CD4-positive, alpha-beta T cell treated with Interleukin-6 at 100 ng/mL for 8 hours (primary cell): ENCODE results near the gene PEMT.
"Not testable (repeated sequence)": the region's sequence is repeated elsewhere in the genome, so short reads cannot be mapped to it uniquely, and the experiment has no call there.

Experiments
- DNase-seq: peaks from one replicate; pipeline ENCODE4 v3.0.0-alpha.2; 2020; ENCODE audit warnings: mixed read lengths, low spot score

The PEMT gene

DNA sequence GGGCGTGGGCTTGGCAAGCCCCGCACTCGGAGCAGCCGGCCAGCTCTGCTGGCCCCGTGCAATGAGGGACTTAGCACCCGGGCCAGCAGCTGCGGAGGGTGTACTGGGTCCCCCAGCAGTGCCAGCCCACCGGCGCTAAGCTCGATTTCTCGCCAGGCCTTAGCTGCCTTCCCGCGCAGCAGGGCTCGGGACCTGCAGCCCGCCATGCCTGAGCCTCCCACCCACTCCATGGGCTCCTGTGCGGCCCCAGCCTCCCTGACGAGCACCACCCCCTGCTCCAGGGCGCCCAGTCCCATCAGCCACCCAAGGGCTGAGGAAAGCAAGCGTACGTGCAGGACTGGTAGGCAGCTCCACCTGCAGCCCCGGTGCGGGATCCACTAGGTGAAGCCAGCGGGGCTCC is 105.1 kb downstream of the PEMT start:
- DNase-seq, result not testable (repeated sequence)

DNA sequence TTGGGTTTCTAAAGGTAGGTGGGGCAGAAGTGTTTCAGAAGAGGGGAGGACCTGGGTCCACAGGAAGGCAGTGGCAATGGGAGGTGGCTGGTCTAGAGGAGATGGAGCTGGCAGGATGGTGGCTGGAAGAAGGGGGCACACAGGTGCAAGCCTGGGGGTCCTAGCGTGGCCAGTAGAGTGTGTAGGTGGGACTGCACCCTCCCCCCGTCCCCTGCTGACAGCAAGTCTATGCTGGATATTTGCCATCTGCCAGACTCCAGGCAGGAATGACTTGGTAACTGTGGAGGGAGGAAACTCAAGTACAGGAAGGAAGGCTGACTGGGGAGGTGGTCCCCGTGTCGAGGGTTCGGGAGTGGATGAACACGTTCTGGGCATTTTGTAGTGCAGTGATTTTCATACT is 106.1 kb downstream of the PEMT start:
- DNase-seq, result no peak

DNA sequence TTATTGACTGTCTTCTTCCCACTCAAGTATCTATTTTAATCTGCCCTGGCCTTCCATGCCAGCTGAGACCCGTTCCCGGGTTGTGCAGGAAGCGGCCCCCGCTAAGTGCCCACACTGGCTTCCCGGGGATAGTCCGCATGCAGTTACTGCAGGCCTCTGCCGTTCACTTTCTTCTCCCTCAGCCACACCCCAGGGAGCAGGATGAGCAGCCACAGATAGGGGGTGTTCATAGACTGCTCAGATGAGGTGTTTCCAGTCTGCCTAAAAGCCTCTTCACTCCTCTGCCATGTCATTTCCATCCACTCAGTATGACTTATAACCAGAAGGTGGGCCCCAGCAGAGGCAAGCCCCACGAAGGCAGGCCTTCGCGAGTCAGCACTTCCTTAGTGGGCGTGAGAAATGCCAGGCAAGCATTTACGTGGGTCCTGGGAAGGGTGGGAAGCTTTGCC is 107.0 kb downstream of the PEMT start:
- no peak for DNase-seq

DNA sequence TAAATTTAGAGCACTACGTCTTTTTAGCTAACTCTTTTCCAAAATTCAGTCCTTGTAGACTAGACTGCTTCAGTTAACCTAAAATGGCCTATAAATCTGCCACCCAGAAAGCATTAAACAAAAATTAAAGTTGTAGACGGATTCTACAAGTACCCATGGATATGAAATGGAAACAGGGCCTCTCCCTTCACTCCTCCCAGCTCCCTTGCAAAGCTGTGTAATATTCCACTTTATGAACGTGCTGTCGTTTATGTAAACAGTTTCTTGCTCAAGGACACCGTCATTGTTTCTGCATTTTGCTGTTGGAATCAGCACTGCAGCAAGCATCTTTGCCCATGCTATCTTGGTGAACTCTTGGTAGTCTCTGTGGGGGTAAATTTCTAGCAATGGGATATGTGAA is 109.6 kb downstream of the PEMT start:
- no peak for DNase-seq

DNA sequence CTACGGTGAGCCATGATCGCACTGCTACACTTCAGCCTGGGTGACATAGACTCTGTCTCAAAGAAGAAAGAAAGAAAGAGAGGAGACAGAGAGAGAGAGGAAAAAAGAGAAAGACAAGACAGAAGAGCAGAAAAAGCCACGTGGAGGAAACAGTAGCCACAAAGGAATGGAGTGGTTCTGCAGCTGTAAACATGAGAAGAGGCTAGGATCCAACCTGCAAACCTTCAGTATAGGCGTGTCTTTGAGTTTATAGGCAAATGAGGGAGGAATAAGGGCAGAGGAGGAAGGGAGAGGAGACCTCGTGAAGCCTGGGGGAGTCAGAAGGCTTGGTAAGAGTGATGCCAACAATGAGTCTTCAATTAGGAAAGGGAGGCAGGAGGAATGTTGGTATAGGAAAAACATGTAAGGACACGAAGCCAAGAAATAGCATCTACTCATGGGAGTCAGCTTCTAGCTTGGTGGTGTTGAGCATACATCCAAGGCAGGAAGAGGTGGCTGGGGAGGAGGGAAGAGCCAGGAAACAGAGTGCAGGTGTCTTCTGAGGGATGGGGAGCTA is 110.8 kb downstream of the PEMT start:
- no peak for DNase-seq

DNA sequence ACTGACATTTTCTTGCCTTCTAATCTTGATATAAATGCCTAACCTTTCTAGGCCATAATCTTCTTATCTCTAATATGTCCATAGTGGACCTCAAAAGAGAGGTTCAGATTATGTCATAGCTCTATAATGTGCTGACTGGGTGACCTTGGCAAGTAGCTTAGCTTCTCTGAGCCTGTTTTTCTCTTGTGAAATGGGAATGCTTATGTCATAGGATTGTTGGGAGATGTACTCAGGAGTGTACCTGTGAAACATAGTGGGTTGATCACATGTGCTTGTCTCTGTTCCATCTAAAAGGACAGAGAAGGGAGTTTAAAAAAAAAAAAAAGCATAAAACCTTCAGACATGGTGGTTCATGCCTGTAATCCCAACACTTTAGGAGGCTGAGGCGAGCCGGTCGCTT is 112.3 kb downstream of the PEMT start:
- no peak for DNase-seq

DNA sequence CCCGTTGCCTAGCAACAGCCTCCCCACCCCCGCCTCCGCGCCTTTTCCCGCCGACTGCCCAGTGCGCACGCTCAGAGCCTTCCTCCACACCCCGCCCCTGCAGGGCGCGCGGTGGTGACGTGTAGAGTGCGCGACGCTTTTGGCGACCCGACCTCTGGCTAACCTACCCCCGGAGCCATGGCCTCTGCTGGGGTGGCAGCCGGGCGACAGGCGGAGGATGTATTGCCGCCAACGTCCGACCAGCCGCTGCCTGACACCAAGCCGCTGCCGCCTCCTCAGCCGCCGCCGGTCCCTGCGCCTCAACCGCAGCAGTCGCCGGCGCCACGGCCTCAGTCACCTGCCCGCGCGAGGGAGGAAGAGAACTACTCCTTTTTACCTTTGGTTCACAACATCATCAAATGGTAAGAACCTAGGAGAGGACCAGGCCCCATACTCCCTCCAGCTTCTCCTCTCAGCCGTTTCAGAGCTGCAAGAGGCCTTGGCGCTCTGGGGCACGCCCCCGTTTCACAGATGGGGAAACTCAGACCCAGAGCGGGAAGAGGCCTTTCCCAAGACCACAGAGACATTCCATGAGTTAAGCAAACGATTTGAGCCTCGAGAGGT is 114.5 kb downstream of the PEMT start, which contains the start of gene MED9:
TSS of gene MED9 (plus strand) at position 136 of the 603 bp plus-strand sequence. CDS start at position 178, 42 bp downstream.
- DNase-seq, result peak; percentile 90

DNA sequence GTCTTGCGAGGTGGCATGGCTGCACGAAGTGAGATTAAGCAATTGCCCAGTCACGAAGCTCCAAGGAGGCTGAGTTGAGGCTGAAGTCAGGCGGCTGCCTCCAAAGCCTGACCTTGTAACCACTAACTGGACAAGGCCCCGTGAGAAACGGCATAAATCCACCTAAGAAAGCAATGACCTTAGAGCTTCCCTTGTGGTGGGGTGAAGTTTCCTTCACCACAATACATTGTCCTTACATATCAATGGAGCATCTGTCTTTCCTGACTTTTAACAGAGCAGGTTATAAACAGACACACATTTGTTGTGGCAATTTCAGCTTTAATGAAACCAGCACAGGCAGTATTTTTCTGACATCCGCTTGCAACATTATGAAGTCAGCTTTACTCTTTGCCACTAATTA is 117.2 kb downstream of the PEMT start:
- DNase-seq, result no peak

DNA sequence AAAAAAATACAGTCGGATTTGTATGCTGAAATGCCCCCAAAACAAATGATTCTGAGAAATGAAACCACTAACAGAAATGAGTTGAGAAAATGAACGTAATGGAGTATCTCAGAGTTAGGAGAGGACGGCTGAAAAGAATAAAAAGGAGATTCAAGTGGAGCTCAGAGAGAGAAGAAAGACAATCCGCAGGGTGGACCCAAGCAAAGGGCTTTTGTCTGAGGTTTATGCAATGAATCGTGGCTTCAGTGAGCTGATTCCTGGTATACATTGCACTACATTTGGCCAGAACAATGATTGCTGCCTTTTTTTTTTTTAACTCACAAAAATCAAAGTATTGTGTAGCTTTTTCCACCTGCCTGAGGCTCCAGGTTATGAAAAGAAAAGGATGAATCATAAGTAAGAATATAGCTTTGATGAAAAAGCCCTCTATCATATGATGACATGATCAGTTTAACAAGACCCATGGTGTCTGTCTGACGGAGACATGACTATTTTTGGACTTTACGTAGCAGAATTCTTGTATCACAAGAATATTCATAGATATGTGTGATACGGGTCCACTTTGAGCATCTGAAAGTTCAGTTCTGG is 119.1 kb downstream of the PEMT start:
- no peak for DNase-seq

DNA sequence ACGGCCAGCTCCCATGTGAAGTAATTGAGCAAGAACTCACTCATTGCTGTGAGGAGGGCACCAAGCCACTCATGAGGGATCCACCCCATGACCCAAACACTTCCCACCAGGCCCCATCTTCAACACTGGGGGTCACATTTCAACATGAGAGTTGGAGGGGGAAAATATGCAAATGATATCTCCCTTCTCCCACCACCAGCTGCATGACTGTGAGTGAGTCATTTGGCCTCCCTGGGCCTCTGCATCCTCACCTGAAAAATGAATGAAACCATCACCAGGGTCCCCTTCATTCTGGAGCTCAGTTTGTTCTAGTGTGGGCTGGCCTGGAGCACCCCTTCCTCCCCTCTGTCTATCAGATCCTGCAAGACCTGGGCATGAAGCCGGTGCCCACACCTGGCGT is 121.5 kb downstream of the PEMT start:
- DNase-seq, result no peak

DNA sequence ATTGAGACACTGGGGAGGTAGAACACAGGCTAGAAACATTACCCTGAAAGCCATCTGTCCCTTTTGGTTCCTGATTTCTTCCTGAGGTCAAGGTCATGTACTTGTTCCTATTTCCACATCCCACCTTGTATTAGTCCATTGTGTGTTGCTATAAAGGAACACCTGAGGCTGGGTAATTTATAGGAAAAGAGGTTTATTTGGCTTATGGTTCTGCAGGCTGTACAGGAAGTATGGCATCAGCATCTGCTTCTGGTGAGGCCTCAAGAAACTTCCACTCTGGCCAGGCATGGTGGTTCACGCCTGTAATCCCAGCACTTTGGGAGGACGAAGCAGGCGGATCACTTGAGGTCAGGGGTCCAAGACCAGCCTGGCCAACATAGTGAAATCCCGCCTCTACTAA is 122.2 kb downstream of the PEMT start:
- no peak for DNase-seq

DNA sequence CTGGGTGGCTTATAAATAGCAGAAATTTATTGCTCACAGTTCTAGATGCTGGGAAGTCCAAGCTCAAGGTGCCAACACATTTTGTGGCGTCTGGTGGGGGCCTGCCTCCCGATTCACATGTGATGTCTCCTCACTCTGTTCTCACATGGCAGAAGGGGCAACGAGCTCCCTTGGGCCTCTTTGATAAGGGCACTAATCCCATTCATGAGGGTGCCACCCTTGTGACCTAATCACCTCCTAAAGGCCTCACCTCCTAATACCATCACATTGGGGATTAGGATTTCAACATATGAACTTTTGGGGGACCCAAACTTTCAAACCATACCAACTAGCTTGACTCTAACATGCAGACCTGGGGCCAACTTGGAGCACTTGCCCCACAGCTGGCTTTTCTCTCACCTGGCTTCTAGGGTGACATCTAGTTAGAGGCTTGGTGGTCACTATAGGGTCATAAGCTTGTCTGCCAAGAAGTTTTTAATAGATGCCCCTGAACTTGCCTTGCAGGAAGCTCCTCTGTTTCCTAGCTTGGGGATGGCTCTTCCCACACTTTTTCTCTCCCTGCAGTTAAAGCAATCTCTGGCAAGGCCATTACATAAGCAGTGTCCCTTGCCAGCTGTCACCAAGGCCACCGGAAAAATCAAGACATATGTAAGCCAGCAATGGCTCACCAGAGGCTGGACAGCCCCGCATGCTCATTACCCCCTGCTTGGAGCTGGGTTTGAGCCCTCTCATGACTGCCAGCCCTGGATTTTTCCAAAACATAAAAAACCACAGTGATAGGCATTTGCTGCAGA is 123.1 kb downstream of the PEMT start:
- DNase-seq, result no peak

DNA sequence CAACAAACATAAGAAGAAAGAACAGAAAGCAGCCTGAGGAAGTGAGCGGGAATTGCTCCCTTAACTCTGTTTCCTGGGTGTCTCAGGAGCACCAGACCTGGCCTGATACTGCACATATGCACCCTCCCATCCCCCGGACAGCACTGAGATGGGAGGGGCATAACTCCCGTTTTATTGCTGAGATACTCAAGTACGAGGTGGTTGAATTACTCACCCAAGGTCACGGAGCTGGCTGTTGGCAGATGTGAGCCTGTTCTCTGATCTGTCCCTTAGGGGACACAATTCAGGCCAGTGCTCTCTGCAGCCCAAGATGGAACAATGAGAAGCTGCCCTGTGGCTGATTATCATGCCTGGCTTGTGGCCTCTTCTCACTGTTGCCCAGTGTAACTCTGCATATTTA is 123.8 kb downstream of the PEMT start:
- no peak for DNase-seq

DNA sequence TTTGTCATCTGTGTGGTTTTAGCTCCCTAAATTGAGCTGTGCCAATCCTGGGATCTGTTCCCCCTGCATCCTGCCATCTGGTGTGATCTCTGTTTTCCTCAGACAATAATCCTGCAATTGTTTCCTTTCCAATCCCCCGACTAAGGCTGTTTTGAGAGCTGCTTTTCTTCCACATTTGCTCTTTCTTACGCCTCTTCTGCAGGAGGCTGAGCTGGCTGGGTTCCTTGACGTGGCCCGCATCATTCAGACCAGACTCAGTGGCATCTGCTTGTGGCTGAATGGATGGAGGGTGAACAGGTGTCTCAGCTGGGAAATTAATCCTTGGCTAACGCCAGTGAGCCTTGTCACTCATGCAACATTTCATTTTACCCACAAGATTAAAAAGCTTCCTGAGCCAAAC is 124.5 kb downstream of the PEMT start:
- no peak for DNase-seq

DNA sequence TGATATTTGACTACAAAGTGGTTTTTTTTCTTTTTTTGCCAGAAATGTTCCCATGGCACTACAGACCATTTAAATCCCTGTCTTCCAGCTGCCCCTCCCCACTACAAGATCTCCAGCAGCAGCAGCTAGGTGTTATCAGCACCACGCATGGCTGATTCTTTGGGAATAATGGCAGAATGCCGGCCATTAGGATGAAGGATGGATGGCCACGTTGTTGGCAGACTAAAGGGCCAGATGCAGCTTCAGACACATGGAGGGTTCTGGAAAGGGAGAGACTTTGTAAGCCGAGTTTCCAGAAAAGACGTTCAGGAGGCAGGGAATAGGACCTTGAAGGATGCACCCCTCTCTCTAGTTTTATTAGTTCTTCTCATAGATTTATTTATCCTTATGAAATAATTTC is 125.0 kb downstream of the PEMT start:
- DNase-seq, result no peak

DNA sequence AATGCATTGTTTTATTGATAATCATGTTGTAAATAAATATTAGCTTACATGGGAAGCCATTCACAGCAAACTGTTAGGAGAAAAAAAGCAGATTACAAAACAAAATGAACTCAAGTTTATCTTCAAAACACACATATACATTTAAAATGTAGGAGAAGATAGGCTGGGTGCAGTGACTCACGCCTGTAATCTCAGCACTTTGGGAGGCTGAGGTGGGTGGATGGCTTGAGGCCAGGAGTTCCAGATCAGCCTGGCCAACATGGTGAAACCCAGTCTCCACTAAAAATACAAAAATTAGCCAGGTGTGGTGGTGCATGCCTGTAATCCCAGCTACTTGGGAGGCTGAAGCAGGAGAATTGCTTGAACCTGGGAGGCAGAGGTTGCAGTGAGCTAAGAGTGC is 125.6 kb downstream of the PEMT start:
- not testable (repeated sequence) for DNase-seq

DNA sequence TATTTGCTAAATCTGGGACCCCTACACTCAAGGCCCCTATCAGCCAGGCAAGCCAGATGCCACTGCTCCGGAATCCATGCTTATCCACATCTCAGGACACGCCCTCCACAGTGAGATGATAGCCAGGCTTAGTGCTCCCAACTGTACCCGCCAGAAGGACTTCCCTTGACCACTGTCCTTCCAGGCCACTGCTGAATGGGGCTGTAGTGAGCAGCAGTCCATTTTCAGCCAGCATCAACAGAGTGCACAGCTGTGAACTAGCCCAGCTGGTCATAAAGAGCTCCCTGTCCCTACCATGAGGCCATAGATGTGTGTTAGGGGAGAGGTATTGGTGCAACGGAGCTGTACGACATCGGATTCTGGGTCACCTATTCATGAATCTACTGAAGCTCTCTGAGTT is 127.7 kb downstream of the PEMT start:
- no peak for DNase-seq

DNA sequence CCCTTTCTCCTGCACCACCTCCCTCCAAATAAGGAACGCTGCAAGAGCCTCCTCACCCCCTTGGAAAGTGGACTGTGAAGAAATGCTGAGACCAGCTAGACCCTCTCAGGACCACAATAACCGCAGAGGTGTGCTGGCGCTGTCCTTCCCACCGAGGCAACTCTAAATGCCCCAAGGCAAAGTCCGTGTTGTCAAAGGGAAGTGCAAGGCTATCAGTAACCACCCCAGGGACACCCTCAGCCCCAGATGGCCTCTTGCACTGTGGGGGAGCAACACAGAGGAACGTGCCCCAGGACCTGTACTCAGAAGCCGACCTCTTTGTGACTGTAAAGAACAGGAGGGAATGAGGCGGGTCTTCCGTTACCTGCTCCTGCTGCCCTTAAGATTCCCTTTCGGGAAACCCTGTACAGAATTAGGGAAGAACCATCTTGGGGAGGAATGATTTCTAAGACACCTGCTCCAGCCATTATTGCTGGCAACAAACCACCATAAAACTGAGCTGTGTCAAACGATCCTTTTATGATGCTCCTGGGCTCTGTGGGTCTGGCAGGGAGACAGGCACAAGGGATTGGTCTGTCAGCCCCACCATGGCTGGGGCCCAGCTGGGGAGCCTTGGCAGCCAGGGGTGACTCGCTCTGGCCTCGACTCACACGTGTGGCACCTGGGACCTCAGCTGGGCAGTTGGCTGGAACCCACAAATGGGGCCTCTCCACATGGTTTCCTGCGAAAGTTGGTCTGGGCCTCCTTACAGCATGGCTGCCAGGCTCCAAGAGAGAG is 129.3 kb downstream of the PEMT start:
- DNase-seq, result no peak

DNA sequence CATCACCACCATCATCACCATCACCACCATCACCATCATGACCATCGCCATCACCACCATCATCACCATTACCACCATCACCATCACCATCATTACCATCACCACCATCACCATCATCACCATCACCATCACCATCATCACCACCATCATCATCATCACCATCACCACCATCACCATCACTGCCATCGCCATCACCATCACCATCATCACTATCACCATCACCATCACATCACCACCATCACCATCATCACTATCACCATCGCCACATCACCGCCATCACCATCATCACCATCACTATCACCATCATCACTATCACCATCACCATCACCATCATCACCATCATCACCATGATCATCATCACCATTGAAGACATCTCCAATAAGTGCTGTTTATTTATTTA is 131.5 kb downstream of the PEMT start:
- no peak for DNase-seq

DNA sequence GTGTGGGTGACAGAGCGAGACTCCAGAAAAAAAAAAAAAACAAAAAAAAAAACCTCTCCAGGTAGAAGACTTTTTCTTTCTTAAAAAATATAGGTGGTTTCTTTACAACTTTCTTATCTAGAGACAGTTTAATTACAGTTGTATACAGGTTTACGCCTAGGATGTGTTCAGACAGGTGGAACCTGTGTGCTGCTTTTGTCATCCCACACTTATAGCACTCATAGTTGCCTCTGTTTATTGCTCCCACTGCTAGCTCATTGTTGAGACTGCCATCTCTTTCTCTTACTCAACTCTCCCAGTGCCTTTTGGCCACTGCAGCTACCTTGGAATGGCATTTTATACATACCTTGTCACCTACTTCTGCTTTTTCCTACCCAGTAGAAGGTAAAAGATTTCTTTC is 133.8 kb downstream of the PEMT start:
- DNase-seq, result no peak

DNA sequence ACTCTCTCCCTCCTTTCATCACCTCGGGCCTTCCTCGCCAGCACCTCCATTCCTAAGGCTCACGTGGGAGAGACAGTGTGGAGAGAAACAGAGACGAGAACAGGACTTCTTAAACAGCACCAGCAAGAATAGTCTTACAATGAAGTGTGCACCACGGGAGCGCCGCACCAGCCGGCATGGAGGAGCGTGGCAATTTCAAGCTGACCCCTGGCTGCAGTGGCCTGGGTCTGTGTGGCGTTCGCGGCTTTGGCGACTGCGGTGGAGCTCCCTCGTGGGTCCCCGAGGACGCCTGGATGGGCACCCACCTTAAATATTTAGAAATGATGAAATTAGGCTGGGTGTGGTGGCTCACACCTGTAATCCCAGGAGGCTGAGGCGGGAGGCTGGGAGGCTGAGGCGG is 135.3 kb downstream of the PEMT start:
- DNase-seq, result no peak
